HG03457 (cell line): ENCODE measurements around the gene EIF3J.

Source experiments
- ATAC-seq: cut with Tn5 transposase; IDR thresholded peaks from one replicate; pipeline ENCODE4 v1.9.1; 2021; ENCODE audit warnings: moderate number of reproducible peaks; ENCODE audit not compliant: unreplicated experiment

The EIF3J gene

GRCh38 chr15:44591326-44591725, 54.4 kb downstream of the EIF3J start:
- no peak for ATAC-seq

- no peak for ATAC-seq
Observed at GRCh38 chr15:44593042-44593736, 56.2 kb downstream of the EIF3J start.

GRCh38 chr15:44595246-44595645, 58.3 kb downstream of the EIF3J start:
- no peak for ATAC-seq

- ATAC-seq = no peak
Observed at GRCh38 chr15:44595656-44596510, 58.9 kb downstream of the EIF3J start.

GRCh38 chr15:44596511-44597010, 59.6 kb downstream of the EIF3J start:
- no peak for ATAC-seq

- no peak for ATAC-seq
Observed at GRCh38 chr15:44598066-44598465, 61.1 kb downstream of the EIF3J start.

GRCh38 chr15:44598892-44599291, 61.9 kb downstream of the EIF3J start:
- ATAC-seq = no peak

- ATAC-seq = no peak
Observed at GRCh38 chr15:44603126-44603525, 66.2 kb downstream of the EIF3J start.

GRCh38 chr15:44606740-44607139, 69.8 kb downstream of the EIF3J start:
- ATAC-seq = no peak
